H9 (cell line): Measurements from ENCODE around the gene TEX38. TPM values are rescaled to one million over a fixed set of nuclear protein-coding genes. Genes with fewer than 3 reads are reported as not detected.

Experiments
- DNase-seq: peaks from one replicate; pipeline ENCODE4 v3.0.0-alpha.2; 2017
- H2AFZ ChIP-seq: one replicate; pipeline ENCODE4 v1.6.1; 2013; ENCODE audit warnings: mild to moderate bottlenecking, low read length, control low read depth, moderate library complexity
- H2AK5ac ChIP-seq: 2 replicates; pipeline ENCODE4 v1.6.1; 2013; ENCODE audit warnings: low read length, control low read depth, mixed read lengths; ENCODE audit not compliant: insufficient read length
- H2BK120ac ChIP-seq: one replicate; pipeline ENCODE4 v1.6.1; 2013; ENCODE audit warnings: low read depth, mild to moderate bottlenecking, low read length, control low read depth, inconsistent platforms; ENCODE audit not compliant: poor library complexity, severe bottlenecking
- H2BK12ac ChIP-seq: 2 replicates; pipeline ENCODE4 v1.6.1; 2013; ENCODE audit warnings: low read length, control low read depth, mixed read lengths, low read depth; ENCODE audit not compliant: insufficient read length
- H2BK15ac ChIP-seq: 2 replicates; pipeline ENCODE4 v1.6.1; 2013; ENCODE audit warnings: low read depth, low read length, control low read depth
- H2BK20ac ChIP-seq: one replicate; pipeline ENCODE4 v1.6.1; 2013; ENCODE audit warnings: low read depth, mild to moderate bottlenecking, low read length, control low read depth, inconsistent platforms; ENCODE audit not compliant: poor library complexity, severe bottlenecking
- H2BK5ac ChIP-seq: 2 replicates; pipeline ENCODE4 v1.6.1; 2013; ENCODE audit warnings: low read length, control low read depth, mixed read lengths; ENCODE audit not compliant: insufficient read length
- H3K14ac ChIP-seq: 2 replicates; pipeline ENCODE4 v1.6.1; 2013; ENCODE audit warnings: low read length, control low read depth; ENCODE audit not compliant: insufficient read depth
- H3K18ac ChIP-seq: 2 replicates; pipeline ENCODE4 v1.6.1; 2013; ENCODE audit warnings: low read depth, mild to moderate bottlenecking, mixed read lengths, low read length, control low read depth; ENCODE audit not compliant: insufficient read length
- H3K23ac ChIP-seq: 2 replicates; pipeline ENCODE4 v1.6.1; 2013; ENCODE audit warnings: low read length, control low read depth, mixed read lengths, low read depth; ENCODE audit not compliant: insufficient read length
- H3K23me2 ChIP-seq: 2 replicates; pipeline ENCODE4 v1.6.1; 2013; ENCODE audit warnings: low read depth, mild to moderate bottlenecking, mixed read lengths, low read length, control low read depth; ENCODE audit not compliant: insufficient read length, poor library complexity, severe bottlenecking
- H3K27ac ChIP-seq: 2 replicates; pipeline ENCODE4 v1.5.1; 2013; ENCODE audit warnings: low read length, control low read depth, mixed read lengths, low read depth; ENCODE audit not compliant: insufficient read length
- H3K27me3 ChIP-seq: 2 replicates; pipeline ENCODE4 v1.6.1; 2013; ENCODE audit warnings: low read length, control low read depth, inconsistent platforms; ENCODE audit not compliant: insufficient read depth
- H3K4ac ChIP-seq: 2 replicates; pipeline ENCODE4 v1.6.1; 2013; ENCODE audit warnings: low read depth, mild to moderate bottlenecking, control low read depth, inconsistent platforms, low read length, moderate library complexity
- H3K4me1 ChIP-seq: 2 replicates; pipeline ENCODE4 v1.6.1; 2013; ENCODE audit warnings: low read length, control low read depth, inconsistent platforms; ENCODE audit not compliant: insufficient read depth
- H3K4me2 ChIP-seq: 2 replicates; pipeline ENCODE4 v1.6.1; 2013; ENCODE audit warnings: low read length, control low read depth, mixed read lengths; ENCODE audit not compliant: insufficient read length, insufficient read depth
- H3K56ac ChIP-seq: 2 replicates; pipeline ENCODE4 v1.6.1; 2013; ENCODE audit warnings: low read depth, mild to moderate bottlenecking, mixed read lengths, low read length, control low read depth; ENCODE audit not compliant: insufficient read length
- H3K79me1 ChIP-seq: 2 replicates; pipeline ENCODE4 v1.6.1; 2013; ENCODE audit warnings: low read depth, mild to moderate bottlenecking, moderate library complexity, low read length, control low read depth, inconsistent platforms; ENCODE audit not compliant: insufficient read depth, poor library complexity, severe bottlenecking
- H3K79me2 ChIP-seq: 2 replicates; pipeline ENCODE4 v1.6.1; 2013; ENCODE audit warnings: low read length, control low read depth, inconsistent platforms; ENCODE audit not compliant: insufficient read depth
- H3K9ac ChIP-seq: 2 replicates; pipeline ENCODE4 v1.6.1; 2013; ENCODE audit warnings: low read length, control low read depth, mixed read lengths; ENCODE audit not compliant: insufficient read length; ENCODE audit errors: extremely low read depth
- H3K9me3 ChIP-seq: one replicate; pipeline ENCODE4 v1.6.1; 2013; ENCODE audit warnings: low read depth, low read length, inconsistent platforms; ENCODE audit not compliant: control insufficient read depth
- H3T11ph ChIP-seq: one replicate; pipeline ENCODE4 v1.6.1; 2013; ENCODE audit warnings: mild to moderate bottlenecking, low read length, control low read depth, inconsistent platforms
- H4K20me1 ChIP-seq: one replicate; pipeline ENCODE4 v1.6.1; 2013; ENCODE audit not compliant: control insufficient read depth, insufficient read length, insufficient read depth
- H4K5ac ChIP-seq: 2 replicates; pipeline ENCODE4 v1.6.1; 2013; ENCODE audit warnings: low read depth, mild to moderate bottlenecking, mixed read lengths, low read length, control low read depth; ENCODE audit not compliant: insufficient read length
- H4K8ac ChIP-seq: replicated peaks from 2 replicates; pipeline ENCODE4 v1.6.1; 2013; ENCODE audit warnings: low read length, control low read depth, mixed read lengths, low read depth; ENCODE audit not compliant: insufficient read length
- H4K91ac ChIP-seq: 2 replicates; pipeline ENCODE4 v1.6.1; 2013; ENCODE audit warnings: low read depth, mild to moderate bottlenecking, moderate library complexity, mixed read lengths, low read length, control low read depth; ENCODE audit not compliant: insufficient read length
- H3K27ac Mint-ChIP-seq, 3 experiments: 2 replicates in 2 of 3; 3 replicates in 1 of 3; pipeline ENCODE4 v1.8.0; 2020 to 2021; ENCODE audit warnings: mixed read lengths in 3 of 3, mild to moderate bottlenecking in 1 of 3, moderate library complexity in 1 of 3
- H3K27me3 Mint-ChIP-seq: 2 replicates; pipeline ENCODE4 v1.8.0; 2021; ENCODE audit warnings: low read depth, mild to moderate bottlenecking, moderate library complexity, mixed read lengths
- H3K36me3 Mint-ChIP-seq, 3 experiments: 2 replicates in 2 of 3; 3 replicates in 1 of 3; pipeline ENCODE4 v1.8.0; 2020 to 2021; ENCODE audit warnings: low read depth in 3 of 3, mixed read lengths in 3 of 3; ENCODE audit not compliant: insufficient read depth in 1 of 3
- H3K4me1 Mint-ChIP-seq, 2 experiments: 2 replicates each; pipeline ENCODE4 v1.8.0; 2020; ENCODE audit warnings: mixed read lengths in 2 of 2
- H3K4me3 Mint-ChIP-seq, 2 experiments: 2 replicates in 1 of 2; 3 replicates in 1 of 2; pipeline ENCODE4 v1.8.0; 2020 to 2021; ENCODE audit warnings: mild to moderate bottlenecking in 2 of 2, mixed read lengths in 2 of 2, moderate library complexity in 1 of 2
- H3K9me3 Mint-ChIP-seq, 2 experiments: 2 replicates in 1 of 2; 3 replicates in 1 of 2; pipeline ENCODE4 v1.8.0; 2020; ENCODE audit warnings: mild to moderate bottlenecking in 2 of 2, mixed read lengths in 2 of 2, moderate library complexity in 1 of 2
- total RNA-seq: library from RNA; stranded (reverse); gene quantifications from 2 replicates; pipeline ENCODE4 v1.2.1, GENCODE V29; 2021
- TF ChIP-seq, protein P1 (sequence below): fragments of 200-600 bp; sonication (generic); conservative IDR thresholded peaks from 3 replicates; pipeline ENCODE4 v1.8.0; 2021; ENCODE audit warnings: antibody characterized with exemption, mild to moderate bottlenecking

TEX38 gene
- total RNA-seq, 1 experiment from 2014 or later = not detected

DNA sequence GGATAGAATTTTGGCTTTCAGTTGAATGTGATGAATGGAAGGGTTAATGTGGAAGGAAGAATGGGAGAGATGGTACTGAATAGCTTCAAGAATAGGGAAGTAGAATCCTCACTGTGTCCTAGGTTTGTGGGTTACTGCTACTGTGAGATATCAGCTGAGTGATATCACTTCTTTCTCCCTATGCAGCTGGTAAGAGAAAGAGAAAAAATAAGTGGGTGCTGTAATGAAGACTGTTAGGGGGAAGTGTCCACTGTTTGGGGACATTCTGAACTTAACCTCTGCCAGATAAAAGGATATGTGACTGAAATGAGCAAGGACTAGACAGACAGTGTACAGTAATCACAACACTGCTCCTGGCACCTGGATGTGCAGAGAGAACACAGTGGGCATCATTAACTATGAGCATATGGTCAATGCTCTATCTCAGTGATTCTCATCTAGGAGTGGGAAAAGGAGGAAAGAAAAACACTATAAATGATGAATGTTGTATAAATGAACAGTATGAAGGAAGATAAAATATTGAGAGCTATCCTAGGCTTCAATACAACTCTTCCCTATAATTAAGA is 29.5 kb upstream of the TEX38 start:
- H3K27me3 ChIP-seq = no peaks in the 10 kb centered on the region
- H3K9ac ChIP-seq = no peak overlapping the region
- H3K23me2 ChIP-seq = no peaks in the 10 kb centered on the region
- no peaks in the 10 kb centered on the region for H3K4me1 ChIP-seq
- no peak overlapping the region for H3K27ac ChIP-seq
- H2BK12ac ChIP-seq = no peak overlapping the region
- H2AFZ ChIP-seq = no peak overlapping the region
- no peak overlapping the region for H2BK120ac ChIP-seq
- Mint-ChIP-seq H3K36me3 (peaks cover under 1 to 9% (median 5%) of the 10 kb centered on the region in 3 experiments; a peak in 5 of 7 replicates), H3K9me3 (no peaks in the 10 kb centered on the region), H3K27ac (no peak overlapping the region), H3K4me3 (no peak overlapping the region), H3K27me3 (no peaks in the 10 kb centered on the region), H3K4me1 (no peaks in the 10 kb centered on the region)
- no peak overlapping the region for H4K91ac ChIP-seq
- no peak overlapping the region for H4K8ac ChIP-seq
- no peak overlapping the region for H2BK15ac ChIP-seq
- H3K9me3 ChIP-seq = no peaks in the 10 kb centered on the region
- H4K20me1 ChIP-seq = no peaks in the 10 kb centered on the region
- TF ChIP-seq, protein P1, sequence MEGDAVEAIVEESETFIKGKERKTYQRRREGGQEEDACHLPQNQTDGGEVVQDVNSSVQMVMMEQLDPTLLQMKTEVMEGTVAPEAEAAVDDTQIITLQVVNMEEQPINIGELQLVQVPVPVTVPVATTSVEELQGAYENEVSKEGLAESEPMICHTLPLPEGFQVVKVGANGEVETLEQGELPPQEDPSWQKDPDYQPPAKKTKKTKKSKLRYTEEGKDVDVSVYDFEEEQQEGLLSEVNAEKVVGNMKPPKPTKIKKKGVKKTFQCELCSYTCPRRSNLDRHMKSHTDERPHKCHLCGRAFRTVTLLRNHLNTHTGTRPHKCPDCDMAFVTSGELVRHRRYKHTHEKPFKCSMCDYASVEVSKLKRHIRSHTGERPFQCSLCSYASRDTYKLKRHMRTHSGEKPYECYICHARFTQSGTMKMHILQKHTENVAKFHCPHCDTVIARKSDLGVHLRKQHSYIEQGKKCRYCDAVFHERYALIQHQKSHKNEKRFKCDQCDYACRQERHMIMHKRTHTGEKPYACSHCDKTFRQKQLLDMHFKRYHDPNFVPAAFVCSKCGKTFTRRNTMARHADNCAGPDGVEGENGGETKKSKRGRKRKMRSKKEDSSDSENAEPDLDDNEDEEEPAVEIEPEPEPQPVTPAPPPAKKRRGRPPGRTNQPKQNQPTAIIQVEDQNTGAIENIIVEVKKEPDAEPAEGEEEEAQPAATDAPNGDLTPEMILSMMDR = no peak
- H3K18ac ChIP-seq = no peak overlapping the region
- no peaks in the 10 kb centered on the region for H3K79me1 ChIP-seq
- H2BK20ac ChIP-seq = no peak overlapping the region
- H3T11ph ChIP-seq = no peak overlapping the region
- no peak overlapping the region for H3K4ac ChIP-seq
- H4K5ac ChIP-seq = no peak overlapping the region
- H3K4me2 ChIP-seq = no peak overlapping the region
- no peak overlapping the region for H2BK5ac ChIP-seq
- H3K14ac ChIP-seq = no peak overlapping the region
- H3K79me2 ChIP-seq = no peaks in the 10 kb centered on the region
- no peak overlapping the region for H2AK5ac ChIP-seq
- H3K56ac ChIP-seq = no peak overlapping the region
- H3K23ac ChIP-seq = no peak overlapping the region
- DNase-seq = no peak
